GM19025 (cell line): ENCODE measurements around the gene ARL16.

Experiments used
- ATAC-seq: cut with Tn5 transposase; IDR thresholded peaks from one replicate; pipeline ENCODE4 v1.9.1; 2021; ENCODE audit warnings: mild to moderate bottlenecking, low read depth, moderate library complexity; ENCODE audit not compliant: unreplicated experiment

Gene ARL16

GRCh38 chr17:81648013-81648706 is 35.4 kb downstream of the ARL16 start:
- ATAC-seq: no peak

GRCh38 chr17:81647640-81648012 is 36.0 kb downstream of the ARL16 start:
- ATAC-seq: no peak

GRCh38 chr17:81646869-81647600 is 36.6 kb downstream of the ARL16 start:
- no peak for ATAC-seq

GRCh38 chr17:81644976-81645952 is 38.3 kb downstream of the ARL16 start:
- no peak for ATAC-seq

GRCh38 chr17:81644496-81644895 is 39.1 kb downstream of the ARL16 start:
- no peak for ATAC-seq

GRCh38 chr17:81641825-81642489 is 41.6 kb downstream of the ARL16 start:
- ATAC-seq: no peak

- no peak for ATAC-seq
Observed at GRCh38 chr17:81640011-81640410, 43.6 kb downstream of the ARL16 start.

GRCh38 chr17:81638683-81639082 is 44.9 kb downstream of the ARL16 start:
- ATAC-seq: no peak

- peak; percentile 85 for ATAC-seq
Observed at GRCh38 chr17:81636505-81637288, 46.9 kb downstream of the ARL16 start, which contains the start of the genes NPLOC4 and TSPAN10. Gene NPLOC4, minus strand, starts transcription at chr17:81637112. Its CDS starts 182 bp downstream, at chr17:81636930. Gene TSPAN10, plus strand, starts transcription at chr17:81637196. Its CDS starts 5,217 bp downstream, at chr17:81642413.

- no peak for ATAC-seq
Observed at GRCh38 chr17:81635973-81636504, 47.6 kb downstream of the ARL16 start.

GRCh38 chr17:81635431-81635830 is 48.2 kb downstream of the ARL16 start:
- ATAC-seq: no peak

- no peak for ATAC-seq
Observed at GRCh38 chr17:81631482-81631881, 52.1 kb downstream of the ARL16 start.
